Fibroblast of skin of right quadriceps (primary cell): ENCODE data around the gene RPS6KB2.
A peak's percentile ranks its signal among the peaks of the same experiment; 100 is the strongest.

Source experiments
- DNase-seq: peaks from one replicate; pipeline ENCODE4 v3.0.0-alpha.2; 2013

RPS6KB2 gene

DNA sequence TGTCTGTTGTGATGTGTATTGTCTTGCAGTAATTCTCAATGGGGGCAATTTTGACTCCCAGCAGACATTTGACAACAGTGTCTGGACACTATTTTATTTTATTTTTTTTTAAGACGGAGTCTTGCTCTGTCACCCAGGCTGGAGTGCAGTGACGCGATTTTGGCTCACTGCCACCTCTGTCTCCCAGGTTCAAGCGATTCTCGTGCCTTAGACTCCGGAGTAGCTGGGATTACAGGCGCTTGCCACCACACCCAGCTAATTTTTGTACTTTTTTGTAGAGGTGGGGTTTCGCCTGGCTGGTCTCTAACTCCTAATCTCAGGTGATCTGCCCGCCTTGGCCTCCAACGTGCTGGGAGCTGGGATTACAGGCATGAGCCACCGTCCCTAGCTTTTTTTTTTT, 1.4 kb downstream of the RPS6KB2 start:
- no peak for DNase-seq

DNA sequence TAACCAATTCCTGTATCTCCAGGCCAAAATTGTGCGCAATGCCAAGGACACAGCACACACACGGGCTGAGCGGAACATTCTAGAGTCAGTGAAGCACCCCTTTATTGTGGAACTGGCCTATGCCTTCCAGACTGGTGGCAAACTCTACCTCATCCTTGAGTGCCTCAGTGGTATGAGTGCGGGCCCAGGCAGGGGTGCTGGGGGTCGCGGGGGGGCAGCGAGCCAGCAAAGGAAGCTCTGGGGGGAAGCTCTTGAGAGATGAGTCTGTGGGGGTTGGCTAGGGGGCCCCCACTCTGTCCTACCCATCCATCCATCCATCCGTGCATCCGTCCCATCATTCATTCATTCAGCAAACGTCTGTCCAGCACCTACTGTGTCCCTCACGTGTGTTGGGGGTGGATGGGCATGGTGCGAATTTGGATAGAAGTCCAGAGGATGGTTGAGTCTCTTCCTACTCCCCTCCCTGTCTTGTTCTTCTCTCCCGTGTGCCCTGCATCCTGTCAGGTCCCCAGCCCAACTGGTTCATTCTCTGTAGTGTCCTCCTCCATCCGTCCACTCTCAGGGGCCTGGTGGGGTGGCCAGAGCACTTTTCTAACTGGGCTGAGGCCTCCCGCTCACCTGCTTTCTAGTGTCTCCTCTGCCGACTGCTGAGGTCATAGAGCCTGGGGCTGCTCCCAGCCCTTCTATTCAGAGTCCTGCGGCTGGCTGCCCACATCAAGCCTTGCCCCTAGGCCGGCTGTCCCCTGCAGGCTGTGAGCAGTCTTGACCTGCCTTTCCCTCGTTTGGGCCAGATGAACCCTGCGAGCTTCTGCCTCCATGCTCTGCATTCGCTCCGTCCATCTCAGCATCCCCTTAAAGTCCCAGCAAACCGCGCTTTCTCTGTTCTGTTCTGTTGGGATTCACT, 3.3 kb downstream of the RPS6KB2 start:
- DNase-seq: no peak

GRCh38 chr11:67432655-67433349, 4.5 kb downstream of the RPS6KB2 start:
- no peak for DNase-seq

GRCh38 chr11:67433536-67434394, 5.5 kb downstream of the RPS6KB2 start:
- no peak for DNase-seq

- DNase-seq: no peak
These were observed 6.1 kb downstream of the RPS6KB2 start for GRCh38 chr11:67434395-67434881.

DNA sequence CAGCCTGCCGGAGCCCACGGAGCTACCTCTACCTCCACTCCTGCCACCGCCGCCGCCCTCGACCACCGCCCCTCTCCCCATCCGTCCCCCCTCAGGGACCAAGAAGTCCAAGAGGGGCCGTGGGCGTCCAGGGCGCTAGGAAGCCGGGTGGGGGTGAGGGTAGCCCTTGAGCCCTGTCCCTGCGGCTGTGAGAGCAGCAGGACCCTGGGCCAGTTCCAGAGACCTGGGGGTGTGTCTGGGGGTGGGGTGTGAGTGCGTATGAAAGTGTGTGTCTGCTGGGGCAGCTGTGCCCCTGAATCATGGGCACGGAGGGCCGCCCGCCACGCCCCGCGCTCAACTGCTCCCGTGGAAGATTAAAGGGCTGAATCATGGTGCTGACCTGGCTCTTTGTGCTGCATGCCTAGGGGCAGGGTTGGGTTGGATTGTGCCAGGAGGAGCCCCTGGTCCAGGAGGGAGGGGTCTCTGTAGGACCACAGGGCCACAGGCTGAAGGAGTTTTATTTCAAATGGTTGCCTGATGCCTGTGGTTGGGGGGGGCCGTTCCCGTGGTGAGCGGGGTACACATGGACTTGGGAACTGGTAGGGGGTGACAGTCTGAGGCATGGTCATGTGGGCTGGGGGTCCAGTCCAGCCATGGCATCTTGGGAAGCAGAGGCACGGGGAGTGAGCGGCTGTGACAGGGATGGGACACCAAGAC, 6.9 kb downstream of the RPS6KB2 start:
- DNase-seq: no peak

- DNase-seq: no peak
These were observed 7.6 kb downstream of the RPS6KB2 start for GRCh38 chr11:67435727-67436458.

DNA sequence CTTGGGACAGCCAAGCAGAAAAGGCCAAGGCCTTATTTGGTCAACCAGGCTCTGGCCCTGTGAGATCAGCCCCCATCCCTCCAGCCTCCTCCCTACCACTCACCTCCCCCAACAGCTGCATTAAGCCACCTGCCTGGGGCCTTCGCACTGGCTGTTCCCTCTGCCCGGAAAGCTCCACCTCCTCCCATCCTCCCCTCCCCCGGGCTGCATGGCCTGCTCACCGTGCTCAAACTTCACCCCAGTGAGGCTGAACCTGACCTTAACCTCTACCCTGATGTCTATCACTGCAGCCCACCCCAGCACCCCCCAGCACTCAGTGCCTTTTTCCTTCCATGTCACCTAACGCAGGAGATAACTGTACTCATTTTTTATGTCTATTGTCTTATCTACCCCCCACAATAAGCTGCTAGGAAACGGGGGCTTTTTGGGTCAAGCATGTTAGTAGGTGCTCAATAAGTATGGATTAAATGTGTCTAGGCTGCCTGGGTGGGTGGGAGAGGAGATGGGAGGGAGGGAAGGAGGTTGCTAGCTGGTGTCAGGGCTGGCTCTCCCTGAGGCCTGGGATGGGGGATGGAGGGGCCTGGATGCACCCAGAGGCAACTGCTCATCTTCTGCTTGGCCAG, 8.3 kb downstream of the RPS6KB2 start:
- DNase-seq: peak; percentile 39

GRCh38 chr11:67437082-67437808, 9.0 kb downstream of the RPS6KB2 start, which contains the start of gene PTPRCAP:
Gene PTPRCAP (minus strand): TSS chr11:67437682. CDS start chr11:67437619, 63 bp downstream.
- DNase-seq: peak; percentile 22

GRCh38 chr11:67437809-67438157, 9.5 kb downstream of the RPS6KB2 start:
- no peak for DNase-seq

DNA sequence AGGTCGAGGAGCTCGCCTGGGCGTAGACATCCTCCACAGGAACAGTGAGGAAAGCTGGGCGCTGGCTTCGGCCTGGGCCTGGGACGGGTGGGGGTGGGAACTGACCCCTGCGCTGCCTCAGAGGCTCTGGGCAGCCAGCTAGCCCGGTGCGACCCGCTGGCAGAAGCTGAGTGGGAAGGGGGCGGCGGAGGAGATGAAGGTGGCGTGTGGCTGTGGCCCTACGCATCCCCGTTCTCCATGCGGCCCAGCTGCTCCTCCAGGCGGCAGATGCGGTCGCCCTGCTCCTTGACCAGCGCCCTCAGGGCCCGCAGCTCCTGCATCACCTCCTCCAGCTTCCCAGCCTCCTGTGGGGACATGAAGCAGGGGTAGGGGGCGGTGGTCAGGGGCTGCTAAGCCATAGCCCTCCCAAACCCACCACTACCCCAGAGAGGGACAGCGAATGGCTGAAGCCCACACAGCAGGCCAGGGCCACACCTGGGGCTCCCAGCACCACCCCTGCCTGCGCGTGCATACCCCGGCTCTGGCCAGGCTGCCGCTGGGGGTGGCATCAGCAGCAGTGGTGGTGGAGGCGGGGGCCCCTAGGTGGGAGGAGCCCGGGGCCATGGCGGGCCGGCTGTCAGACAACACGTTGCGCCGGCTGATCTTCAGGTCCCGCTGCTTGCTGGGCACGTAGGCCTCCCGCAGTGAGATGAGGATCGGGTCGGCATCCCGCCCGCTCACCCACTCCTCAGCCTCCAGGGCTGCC, 10.0 kb downstream of the RPS6KB2 start:
- DNase-seq: no peak

GRCh38 chr11:67439321-67440228, 11.3 kb downstream of the RPS6KB2 start:
- DNase-seq: peak; percentile 15

DNA sequence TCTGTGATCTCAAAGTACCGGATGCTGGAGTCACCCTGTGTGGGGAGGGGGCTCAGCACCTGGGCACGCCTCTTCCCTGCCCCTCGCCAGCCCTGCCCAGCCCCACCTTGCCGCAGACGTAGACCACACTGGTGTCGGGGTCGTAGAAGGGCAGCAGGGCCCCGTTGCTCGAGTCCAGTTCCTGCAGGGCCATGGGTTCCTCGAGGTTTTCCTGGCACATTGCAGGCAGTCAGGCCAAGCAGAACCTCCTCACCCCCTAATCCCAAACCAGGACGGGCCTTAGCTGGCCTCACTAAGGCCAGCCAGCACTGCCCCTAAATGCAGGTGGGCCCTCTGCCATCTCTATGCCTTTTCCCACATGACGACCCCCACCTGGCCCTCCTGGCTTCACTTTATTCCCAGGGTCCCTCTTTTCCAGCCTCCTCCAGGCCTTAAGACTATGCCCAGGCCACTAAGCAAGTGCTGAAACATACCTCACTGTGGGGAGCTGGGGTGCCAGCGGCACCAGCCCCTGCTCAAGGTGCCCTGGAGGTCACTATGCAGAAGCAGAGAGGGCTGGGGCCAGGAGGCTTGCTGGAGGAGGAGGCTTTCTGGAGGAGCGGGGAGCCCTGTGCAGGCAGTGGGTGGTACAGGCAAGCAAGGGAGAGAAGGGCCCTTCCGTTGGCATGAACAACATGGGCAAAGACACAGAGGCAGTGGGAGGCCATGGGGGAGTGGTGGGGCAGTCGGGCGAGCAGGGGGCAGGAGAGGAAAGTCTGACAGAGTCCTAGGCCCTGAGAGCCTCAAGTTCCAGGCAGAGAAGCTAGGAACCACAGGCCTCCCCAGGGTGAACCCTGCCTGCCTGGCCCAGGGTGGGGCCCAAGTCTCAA, 12.2 kb downstream of the RPS6KB2 start:
- no peak for DNase-seq

DNA sequence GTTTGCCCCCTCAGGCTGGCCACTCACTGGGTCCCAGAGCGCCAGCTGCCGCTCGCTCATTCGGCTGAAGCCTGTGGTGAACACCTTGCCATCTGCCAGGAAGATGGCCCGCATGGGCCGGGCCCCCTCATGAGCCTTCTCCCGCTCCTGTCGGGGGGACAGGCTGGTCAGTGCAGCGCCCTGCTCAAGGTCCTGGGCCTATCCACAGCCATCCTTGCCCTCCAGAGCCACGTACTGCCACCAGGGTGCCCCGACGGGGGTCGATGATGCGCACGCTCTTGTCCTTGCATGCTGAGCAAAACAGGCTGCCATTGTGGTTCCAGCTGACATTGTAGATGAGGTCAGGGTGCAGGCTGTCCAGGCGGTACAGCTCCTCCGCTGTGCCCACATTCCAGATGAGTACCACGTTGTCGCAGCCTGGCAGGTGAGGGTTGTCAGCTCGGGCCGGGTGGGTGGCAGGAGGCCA, 12.8 kb downstream of the RPS6KB2 start:
- DNase-seq: no peak

DNA sequence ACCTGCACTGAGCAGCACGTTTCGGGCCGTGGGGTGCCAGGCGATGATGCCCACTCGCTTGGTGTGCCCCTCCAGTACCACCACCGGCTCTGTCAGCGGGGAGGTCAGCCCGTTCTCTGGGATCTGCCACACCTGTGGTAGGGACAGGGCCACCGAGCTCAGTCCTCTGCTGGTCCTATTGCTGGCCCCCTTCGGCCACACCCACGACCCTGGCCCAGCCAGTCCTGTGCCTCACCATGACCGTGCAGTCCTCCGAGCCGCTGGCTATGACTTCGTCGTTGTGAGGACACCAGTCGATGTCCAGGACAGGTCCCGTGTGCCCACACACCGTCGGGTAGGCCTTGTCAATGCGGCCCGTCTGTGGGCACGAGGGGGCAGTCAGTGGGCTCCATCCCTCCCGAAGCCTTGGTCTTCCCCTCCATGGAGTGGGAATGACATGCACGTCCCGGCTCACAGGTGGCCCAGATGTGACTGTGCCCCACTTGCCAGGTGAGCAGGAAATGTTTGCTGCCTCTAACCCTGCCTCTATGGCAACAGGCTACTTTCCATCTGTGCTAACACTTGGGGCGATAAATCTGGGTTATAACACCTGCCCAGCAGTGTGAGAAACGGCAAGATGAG, 13.5 kb downstream of the RPS6KB2 start:
- no peak for DNase-seq

DNA sequence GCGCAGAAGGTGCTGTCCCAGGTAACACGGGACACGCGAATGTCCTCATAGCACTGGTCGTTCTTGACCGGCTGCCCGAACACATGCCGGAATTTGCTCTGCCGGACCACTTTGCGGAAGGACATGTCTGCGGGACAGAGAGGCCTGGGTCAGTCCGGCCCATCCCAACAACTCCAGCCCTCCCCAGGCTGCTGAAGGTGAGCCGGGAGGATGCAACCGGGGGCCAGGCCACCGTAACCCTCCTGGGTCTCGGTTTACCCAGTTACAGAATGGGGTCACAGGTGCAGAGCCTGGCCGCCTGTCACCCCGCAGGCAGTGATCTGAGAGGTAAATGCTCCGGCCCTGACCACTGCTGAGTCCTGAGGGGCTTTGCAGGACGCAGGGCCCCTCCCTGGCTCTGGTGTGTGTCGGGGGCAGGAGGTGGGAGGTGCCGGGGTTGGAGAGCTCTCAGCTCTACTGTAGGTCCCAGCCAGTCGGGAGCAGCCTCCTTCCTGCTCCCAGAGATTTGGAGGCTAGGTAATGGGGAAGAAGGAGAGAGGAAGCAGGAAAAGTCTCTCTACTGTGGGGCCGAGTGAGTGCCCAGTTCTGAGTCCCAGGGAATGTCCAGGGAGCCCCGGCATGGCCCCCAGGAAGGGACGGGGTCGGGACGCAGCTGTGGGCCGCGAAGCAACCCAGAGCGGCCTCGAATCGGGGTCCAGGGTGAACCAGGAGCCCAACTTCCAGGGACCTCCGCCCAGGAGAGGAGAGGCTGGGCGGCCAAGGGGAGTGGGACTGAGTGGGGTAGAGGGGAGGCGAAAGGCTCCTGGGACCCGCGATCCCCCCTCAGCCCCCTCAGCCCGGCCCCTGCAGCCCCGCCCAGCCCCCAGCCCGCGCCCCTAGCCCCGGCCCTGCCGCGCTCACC, 14.5 kb downstream of the RPS6KB2 start:
- no peak for DNase-seq
